Thoracic aorta (tissue), 2 donors: ENCODE results near the gene STRA6. TPM values are rescaled to one million over a fixed set of nuclear protein-coding genes. Genes with fewer than 3 reads are reported as not detected.
A peak's percentile ranks its signal among the peaks of the same experiment; 100 is the strongest.

ENCODE experiments used
- ATAC-seq: fragments of 150-250 bp; one replicate; pipeline ENCODE4 v1.8.0; 2017; ENCODE audit warnings: low read depth; ENCODE audit not compliant: insufficient number of reproducible peaks, low FRiP score
- DNase-seq: peaks from one replicate; pipeline ENCODE4 v3.0.0-alpha.2; 2020; ENCODE audit warnings: low spot score
- H3K27ac ChIP-seq, 2 donors: fragments of 200-600 bp; sonication (generic); 1 replicate in 1 of 2; 2 replicates in 1 of 2; pipeline ENCODE4 v1.5.1; 2016; ENCODE audit warnings: mild to moderate bottlenecking in 2 of 2, moderate library complexity in 2 of 2
- H3K27me3 ChIP-seq: fragments of 200-600 bp; sonication (generic); replicated peaks from 2 replicates; pipeline ENCODE4 v1.6.0; 2016; ENCODE audit warnings: mild to moderate bottlenecking; ENCODE audit not compliant: insufficient read depth
- H3K36me3 ChIP-seq: fragments of 200-600 bp; sonication (generic); one replicate; pipeline ENCODE4 v1.5.1; 2016
- H3K4me1 ChIP-seq, 2 donors: fragments of 200-600 bp; sonication (generic); 1 replicate in 1 of 2; 2 replicates in 1 of 2; pipeline versions ENCODE4 v1.5.1 to v1.6.0; 2016; ENCODE audit warnings: low read depth in 2 of 2, mild to moderate bottlenecking in 1 of 2; ENCODE audit not compliant: control insufficient read depth in 1 of 2
- H3K4me3 ChIP-seq: fragments of 200-600 bp; sonication (generic); 2 replicates; pipeline ENCODE4 v1.5.1; 2016; ENCODE audit warnings: mild to moderate bottlenecking
- H3K9me3 ChIP-seq: fragments of 200-600 bp; sonication (generic); 2 replicates; pipeline ENCODE4 v1.5.1; 2016
- total RNA-seq, 2 donors: library from RNA; depleted of rRNA; stranded (reverse); fragments of >200 nt; gene quantifications; one replicate each; pipeline versions ENCODE4 v1.1.0 to v1.2.3, GENCODE V29; 2016
- TF ChIP-seq, protein P1 (sequence below): fragments of 200-600 bp; sonication (generic); IDR thresholded peaks from one replicate; pipeline ENCODE4 v1.5.1; 2019; ENCODE audit warnings: antibody characterized with exemption

STRA6 gene
- total RNA-seq, 2 donors from 2014 or later: 0.28 TPM; not detected in 1

DNA sequence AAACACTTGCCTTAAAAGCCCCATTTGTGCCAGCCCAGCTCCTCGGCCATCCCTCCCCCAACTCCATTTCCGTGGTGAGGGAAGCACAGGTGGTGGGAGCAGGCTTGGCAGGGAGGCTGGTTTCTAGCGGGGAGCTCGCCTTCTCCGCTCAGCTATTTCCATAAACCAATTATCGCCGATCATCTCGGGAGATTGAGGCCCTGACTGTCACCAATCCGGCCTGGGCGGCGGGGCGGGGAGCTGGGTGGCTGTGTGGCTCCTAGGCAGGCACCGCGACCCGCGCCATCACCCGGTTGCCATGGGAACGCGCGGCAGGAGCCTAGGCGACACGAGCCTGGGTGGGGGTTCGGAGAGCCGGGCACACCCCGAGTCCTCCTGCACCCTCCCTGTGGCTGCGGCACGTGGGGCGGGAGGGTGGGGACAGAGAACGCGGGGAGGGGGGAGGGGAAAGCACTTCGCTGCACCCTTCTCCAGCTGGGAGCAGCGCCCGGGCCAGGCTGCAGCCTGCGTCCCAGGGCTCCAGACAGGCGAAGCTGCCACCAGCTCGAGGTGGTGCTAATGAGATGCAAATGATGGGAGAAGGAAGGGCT, 42.9 kb upstream of the STRA6 start:
- H3K9me3 ChIP-seq: no peaks in the 10 kb centered on the region
- no peak for DNase-seq
- peak overlapping the region; percentile 34 for H3K4me3 ChIP-seq
- TF ChIP-seq, protein P1, sequence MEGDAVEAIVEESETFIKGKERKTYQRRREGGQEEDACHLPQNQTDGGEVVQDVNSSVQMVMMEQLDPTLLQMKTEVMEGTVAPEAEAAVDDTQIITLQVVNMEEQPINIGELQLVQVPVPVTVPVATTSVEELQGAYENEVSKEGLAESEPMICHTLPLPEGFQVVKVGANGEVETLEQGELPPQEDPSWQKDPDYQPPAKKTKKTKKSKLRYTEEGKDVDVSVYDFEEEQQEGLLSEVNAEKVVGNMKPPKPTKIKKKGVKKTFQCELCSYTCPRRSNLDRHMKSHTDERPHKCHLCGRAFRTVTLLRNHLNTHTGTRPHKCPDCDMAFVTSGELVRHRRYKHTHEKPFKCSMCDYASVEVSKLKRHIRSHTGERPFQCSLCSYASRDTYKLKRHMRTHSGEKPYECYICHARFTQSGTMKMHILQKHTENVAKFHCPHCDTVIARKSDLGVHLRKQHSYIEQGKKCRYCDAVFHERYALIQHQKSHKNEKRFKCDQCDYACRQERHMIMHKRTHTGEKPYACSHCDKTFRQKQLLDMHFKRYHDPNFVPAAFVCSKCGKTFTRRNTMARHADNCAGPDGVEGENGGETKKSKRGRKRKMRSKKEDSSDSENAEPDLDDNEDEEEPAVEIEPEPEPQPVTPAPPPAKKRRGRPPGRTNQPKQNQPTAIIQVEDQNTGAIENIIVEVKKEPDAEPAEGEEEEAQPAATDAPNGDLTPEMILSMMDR: no peak
- peaks cover 20 to 37% of the 10 kb centered on the region in 2 donors for H3K4me1 ChIP-seq
- no peak overlapping the region for H3K27ac ChIP-seq
- ATAC-seq: no peak
- H3K27me3 ChIP-seq: no peaks in the 10 kb centered on the region
- H3K36me3 ChIP-seq: no peaks in the 10 kb centered on the region

DNA sequence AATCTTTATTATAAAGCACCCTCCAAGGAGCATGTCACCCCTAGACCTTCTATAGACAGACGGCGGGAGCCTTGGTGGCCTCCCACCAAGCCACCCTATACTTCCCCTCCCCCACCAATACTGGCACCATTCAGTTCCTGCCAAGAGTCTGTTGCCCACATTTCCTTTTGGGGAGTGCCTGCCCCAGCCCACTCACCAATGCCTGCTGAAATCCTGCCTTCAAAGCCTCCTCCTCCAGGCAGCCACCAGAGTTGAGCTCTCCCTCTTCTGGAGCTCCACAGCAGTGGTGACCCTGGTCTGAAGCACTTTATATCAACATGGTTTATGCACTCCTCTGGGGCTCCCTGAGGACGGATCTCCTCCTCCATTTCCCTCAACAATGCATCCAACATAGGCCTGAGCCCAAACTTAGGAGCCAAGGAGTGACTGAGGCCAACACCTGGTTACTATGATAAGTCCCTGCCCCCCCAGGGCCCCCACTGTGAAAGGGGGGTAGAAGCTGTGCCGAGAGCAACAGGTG, 42.3 kb upstream of the STRA6 start:
- Histone ChIP-seq H3K4me3 (no peak overlapping the region), H3K27ac (no peak overlapping the region), H3K9me3 (no peaks in the 10 kb centered on the region), H3K36me3 (no peaks in the 10 kb centered on the region), H3K4me1 (peaks cover 23 to 37% of the 10 kb centered on the region in 2 donors), H3K27me3 (no peaks in the 10 kb centered on the region)
- DNase-seq (no peak), ATAC-seq (no peak)
- TF ChIP-seq, protein P1: no peak

DNA sequence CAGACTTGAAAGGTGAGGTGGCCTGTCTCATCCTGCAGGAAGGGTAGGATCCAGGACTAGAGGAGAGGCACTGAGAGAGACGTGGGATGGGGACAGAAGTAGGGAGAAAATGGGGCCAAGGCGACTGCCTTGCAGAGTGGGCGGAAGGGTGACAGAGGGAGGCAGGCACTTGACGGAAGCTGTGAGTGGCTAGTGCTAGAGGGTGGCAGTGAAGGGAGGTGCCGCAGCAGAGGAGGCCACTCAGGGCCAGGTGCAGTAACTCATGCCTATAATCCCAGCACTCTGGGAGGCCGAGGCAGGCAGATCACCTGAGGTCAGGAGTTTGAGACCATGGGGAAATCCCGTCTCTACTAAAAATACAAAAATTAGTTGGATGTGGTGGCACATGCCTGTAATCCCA, 40.8 kb upstream of the STRA6 start:
- no peak overlapping the region for H3K27ac ChIP-seq
- peaks cover 29 to 48% of the 10 kb centered on the region in 2 donors for H3K4me1 ChIP-seq
- no peak overlapping the region for H3K4me3 ChIP-seq
- TF ChIP-seq, protein P1: no peak
- H3K36me3 ChIP-seq: no peaks in the 10 kb centered on the region
- ATAC-seq (no peak), DNase-seq (no peak)
- no peaks in the 10 kb centered on the region for H3K9me3 ChIP-seq
- H3K27me3 ChIP-seq: no peaks in the 10 kb centered on the region

DNA sequence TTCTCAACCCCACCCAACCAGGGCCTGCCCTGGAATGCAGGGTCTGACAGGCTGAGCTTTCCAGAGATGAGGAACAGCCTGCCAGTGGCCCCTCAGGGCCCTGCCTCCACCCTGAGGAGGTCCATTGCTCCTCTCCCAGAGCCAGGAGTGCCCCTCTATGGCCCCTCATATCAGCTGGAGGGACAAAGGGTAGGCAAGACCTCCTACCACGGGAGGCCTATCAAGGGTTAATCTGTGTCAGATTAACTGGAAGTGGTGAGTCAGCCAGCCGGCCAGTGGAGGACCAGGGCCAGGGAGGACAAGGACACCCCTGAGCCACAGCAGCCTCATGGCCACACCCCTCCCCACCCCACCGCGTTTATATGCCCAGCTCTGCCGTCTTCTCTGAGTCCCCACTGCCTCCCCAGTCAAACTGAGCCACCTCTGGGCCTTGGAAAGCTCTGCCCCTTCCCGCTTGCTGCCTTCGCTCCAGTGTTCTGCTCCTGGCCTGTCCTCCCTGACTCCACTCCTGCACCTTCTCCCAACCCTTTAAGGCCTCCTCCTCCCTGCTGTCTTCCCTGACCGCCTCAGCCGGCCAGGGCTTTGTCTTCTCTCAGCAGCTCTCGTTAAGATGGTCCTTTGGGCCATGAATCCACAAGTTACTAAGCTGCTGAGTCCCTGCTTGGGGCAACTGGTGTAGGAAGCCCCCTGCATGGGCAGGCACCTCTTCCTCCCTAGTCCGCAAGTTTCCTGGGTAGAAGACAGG, 40.0 kb upstream of the STRA6 start:
- Histone ChIP-seq H3K27ac (no peak overlapping the region), H3K4me3 (no peak overlapping the region), H3K36me3 (no peaks in the 10 kb centered on the region), H3K4me1 (peaks cover 29 to 48% of the 10 kb centered on the region in 2 donors), H3K27me3 (no peaks in the 10 kb centered on the region), H3K9me3 (no peaks in the 10 kb centered on the region)
- ATAC-seq: no peak
- TF ChIP-seq, protein P1: no peak
- peak; percentile 30 for DNase-seq

DNA sequence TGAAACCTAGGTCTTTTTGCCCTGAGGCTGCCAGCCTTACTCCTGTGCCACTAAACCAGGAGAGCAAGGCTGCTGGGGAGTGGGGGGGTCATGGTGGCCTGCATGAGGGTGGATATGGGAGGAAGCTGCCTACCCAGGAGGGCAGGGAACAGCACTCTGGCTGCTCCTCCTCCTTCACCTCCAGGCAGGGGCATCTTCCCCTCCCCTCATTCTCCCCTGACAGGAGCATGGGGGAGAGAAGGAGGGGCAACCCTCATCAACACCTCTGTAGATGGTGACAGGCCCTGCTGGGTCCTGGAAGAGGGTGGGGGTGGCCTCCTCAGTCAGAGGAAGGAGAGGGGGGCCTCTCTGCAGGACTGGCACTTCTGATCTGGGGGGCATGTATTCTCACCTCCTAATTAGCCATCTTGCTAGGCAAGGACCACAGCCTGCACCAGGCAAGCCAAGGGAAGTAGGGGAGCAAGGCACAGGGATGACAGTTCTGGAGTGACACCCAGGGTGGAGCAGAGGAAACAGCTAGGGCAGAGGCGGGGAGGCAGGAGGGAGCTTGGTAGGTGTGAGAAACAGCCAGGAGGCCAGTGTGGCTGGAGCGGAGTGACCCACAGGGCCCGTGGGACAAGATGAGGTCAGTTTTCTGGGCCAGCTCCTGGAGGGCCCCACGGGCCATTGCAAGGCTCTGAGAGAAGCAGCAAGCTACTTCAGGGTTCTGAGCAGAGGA, 38.5 kb upstream of the STRA6 start:
- ATAC-seq (no peak), DNase-seq (no peak)
- Histone ChIP-seq H3K27ac (peak overlapping the region in 1 of 2 donors; percentile 46), H3K36me3 (no peaks in the 10 kb centered on the region), H3K4me1 (peaks cover 29 to 48% of the 10 kb centered on the region in 2 donors), H3K27me3 (no peaks in the 10 kb centered on the region), H3K4me3 (no peak overlapping the region), H3K9me3 (no peaks in the 10 kb centered on the region)
- TF ChIP-seq, protein P1: no peak
